CD4-positive, alpha-beta T cell treated with Interleukin-4 for 1 hour (primary cell): Measurements from ENCODE around the gene WDR33.

Experiments
- DNase-seq, 2 donors: peaks; one replicate each; pipeline ENCODE4 v3.0.0-alpha.2; 2020 to 2022

Gene WDR33

DNA sequence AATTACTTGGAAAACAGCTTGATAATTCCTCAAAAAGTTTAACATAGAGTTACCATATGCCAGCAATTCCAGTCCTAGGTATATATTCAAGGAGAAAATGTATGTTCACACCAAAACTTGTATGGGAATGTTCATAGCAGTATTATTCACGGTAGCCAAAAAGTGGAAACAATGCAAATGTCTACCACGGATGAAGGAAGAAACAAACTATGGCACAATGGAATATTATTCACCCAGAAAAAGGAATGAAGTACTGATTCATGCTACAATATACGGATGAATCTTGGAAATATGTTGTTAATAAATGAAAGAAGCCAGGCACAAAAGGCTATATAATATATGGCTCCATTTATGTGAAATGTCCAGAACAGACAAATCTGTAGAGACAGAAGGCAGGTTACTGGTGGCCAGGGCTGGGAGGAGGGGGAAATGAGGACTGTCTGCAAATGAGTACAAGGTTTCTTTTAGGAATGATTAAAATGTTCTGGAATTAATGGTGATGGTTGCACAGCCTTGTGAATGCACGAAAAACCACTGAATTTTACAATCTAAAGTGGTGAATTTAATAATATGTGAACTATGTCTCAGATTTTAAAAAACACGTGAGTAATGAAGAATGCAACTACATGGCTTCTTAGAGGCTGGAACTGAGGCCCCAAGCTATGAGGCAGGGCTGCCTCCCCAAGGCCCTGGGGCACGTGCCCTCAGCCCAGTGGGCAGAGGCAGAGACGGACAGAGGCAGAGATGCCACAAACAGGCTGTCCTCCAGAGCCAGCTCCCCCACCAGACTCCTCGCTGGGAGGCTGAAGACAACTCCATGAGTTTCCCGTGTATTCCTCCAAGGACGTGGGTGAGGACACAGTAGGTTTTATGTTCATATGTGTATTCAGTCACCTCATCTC lies 140.7 kb downstream of the WDR33 start:
- no peak for DNase-seq

DNA sequence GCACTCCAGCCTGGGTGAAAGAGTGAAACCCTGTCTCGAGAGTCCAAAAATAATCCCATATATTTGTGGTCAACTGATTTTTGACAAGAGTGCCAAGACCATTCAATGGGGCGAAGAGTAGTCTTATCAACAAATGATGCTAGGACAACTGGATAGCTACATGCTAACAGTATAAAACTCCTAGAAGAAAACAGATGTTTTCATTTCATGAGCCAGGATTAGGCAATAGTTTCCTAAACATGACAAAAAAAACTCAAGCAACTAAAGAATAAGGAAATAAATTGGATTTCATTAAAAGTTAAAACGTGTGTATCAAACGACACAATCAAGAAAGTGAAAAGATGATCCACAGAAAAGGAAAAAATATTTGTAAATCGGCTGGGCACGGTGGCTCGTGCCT lies 141.9 kb downstream of the WDR33 start:
- DNase-seq = no peak

DNA sequence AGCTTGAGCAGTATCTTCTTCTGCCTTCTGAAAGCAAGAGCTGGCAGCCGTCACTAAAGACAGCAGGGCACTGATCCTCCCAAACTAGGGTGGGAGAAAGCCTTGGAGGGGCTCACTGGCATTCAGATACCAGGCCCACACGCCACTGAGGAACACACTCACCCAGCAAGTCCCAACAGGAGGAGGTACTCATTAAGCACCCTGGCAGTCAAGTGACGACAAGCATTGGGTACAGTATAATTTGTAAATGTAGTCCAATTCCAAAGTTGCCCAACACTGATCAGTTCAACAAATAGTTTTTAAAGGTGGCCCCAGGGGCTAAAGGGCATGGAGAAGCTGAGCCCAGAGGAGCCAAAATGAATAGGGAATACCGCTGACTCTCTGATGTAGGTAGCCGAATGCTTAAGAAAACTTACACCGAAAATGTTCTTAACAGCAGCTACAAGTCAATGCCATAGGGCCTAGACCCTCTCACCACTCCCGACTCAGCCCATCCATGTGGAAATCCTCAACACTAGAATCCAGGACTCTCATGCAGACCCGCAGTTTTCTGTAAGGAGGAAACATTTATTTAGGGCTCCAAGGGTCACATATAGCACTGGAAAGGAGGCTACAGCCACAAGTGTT lies 145.6 kb downstream of the WDR33 start:
- no peak for DNase-seq

DNA sequence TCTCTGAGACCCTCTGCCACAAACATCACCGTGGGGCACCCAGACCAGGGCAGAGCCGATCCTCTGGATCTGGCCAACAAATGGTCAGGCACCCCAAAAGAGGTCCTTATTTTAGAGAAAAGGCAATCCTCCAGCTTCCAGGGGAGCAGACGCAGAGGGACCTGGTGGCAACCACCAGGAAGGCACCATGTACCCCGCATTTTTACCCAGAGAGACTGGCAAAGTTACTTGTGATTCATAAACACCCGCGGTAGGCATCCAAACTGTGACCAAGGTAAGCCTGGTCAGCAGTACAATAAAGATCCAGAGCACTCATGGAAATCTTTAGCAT lies 146.1 kb downstream of the WDR33 start:
- no peak for DNase-seq

DNA sequence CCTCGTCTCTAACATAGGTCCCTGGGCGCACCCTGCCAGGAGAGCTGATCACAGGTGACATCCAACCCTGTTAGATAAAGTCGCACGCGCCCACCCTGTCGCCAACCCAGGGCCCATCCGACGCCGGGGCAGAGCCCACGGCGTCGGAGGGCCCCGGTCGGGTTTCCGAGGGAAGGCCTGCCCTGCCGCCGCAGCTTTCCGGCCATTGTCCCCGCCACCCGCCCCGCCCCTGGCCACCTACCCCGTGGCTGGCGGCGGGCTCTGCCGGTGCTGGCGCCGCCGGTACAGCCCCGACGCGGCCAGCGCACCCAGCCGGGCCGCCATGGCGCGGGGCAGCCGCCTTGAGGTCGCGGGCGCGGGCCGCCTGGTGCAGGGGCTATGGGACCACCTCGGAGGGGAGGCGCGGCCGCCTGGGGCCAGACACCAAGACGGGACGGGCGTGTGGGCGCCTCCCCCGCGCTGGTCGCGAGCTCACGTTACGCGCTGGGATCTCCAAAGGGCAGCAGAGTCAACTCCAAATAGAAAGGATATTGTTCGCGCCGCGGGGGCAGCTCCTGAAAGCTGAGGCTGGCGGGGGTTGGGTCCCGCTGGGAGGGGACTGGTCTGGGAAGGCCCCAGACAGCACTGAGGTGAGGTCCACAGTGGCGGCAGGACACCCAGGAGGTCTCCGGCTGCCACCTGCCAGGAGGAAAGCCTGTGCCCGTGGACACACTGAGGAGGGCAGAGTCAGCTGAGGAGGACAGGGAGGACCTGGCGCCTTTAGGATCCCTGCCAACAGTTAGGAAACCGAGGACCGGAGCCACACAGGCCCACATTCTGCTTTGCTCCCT lies 146.7 kb downstream of the WDR33 start:
- no peak for DNase-seq

DNA sequence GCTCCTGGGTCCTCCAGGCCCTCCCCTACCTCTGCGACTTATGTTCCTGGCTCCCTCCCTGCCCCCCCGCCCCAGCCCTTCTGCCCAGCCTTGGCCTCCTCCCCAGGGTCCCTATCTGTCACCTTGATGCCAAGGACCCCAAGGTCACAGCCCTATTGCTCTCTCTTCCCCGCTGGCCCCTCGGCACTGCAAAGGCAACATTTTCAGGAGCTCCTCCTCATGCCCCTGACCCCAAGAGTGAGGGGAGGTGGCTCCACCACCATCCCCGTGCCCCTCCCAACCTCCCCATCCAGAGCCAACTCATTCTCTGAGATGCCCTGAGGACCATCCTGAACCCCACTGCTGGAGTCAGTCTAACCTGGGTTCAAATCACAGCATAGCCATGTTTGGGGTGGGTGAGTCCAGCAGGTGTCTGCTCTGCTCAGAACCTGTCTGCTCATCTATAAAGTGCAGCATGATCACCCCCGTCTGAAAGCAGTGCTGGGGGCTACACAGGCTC lies 147.4 kb downstream of the WDR33 start:
- no peak for DNase-seq

DNA sequence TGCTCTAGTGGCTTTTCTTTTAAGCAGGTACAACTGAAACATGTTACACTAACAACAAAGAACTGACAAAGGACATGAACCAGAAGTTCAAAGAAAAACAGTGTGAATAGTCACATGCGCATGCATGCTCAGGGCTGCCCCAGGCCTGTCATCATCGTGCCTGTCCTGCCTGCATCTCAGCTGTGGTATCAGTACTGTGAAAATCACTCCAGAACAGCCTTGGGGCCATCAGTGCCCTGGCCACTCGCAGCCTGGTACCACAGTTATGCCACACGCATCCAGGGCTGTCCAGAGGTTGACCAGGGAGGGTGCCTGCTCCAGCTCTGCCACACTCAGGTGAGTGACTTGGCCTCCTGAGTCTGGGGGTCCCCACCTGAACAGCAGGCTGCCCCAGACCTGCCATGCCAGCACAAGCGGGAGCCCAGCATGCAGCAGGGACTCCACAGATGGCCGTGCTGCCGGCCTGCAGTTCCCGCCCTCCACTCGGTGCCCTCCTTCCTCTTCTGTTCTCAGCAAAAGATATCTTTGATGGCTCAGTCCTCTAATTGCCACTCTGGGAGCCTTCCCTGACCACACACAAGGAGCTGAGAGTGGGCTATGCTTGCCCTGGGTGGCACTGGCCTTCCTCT lies 147.9 kb downstream of the WDR33 start:
- DNase-seq = no peak

DNA sequence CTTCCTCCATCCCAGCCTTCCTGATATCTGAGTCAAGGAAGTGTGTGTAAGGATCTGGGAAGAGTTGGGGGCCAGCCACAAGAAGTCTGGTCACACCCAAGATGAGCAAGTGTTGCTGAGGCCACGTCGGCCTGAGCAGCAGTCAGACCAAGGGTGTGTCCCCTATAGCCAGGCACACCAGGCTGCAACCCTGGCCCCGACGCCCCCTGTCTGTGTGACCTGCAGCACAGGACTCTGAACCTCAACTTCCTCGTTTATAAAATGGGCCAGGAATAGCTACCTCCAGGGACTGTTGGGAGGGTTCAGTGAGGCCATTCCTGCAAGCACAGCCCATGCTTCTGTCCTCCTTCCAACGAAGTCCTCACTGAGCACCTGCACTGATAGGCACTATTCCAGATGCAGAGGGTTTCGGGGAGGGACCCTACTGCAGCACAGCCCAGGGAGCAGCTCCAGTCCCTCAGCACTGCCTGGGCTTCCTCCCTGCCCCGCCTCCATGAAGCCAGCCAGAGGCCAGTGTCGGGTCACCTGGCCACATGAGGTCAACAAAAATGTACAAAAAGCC lies 148.9 kb downstream of the WDR33 start:
- DNase-seq = no peak

DNA sequence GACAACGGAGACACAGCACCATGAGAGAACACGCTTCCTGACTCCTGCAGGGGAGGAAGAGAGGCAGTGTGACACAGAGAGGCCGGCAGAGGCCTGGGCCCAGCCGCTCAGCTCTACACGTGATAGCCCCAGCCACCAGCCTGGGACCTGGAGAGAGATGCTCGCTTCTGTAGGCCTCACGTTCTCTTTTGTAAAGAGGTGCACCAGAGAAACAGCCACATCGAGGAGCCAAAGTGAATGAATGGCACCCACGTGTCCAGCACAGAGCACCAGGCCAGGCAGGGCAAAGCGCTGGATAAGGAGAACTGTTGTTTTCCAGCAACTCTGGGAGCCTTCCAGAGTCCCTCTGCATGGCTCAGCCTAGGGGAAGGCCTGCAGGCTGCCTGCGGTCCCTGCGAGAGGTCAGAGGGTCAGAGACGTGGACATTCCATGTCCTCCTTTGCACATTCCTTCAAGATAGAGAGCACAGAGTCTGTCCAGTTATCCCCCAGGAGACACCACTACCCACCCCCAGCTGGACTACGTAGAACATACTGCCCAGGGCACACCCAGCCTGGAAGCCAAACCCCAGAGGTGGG lies 149.8 kb downstream of the WDR33 start:
- no peak for DNase-seq

DNA sequence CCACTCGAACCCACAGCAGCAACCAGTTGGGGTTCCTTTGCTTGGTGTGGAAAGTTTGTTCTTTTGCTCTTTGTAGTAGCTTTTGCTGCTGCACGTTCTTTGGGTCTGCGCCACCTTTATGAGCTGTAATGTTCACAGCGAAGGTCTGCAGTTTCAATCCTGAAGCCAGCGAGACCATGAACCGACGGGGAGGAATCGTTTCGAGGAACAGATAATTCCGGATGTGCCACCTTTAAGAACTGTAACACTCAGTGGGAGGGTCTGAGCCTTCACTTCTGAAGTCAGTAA lies 150.7 kb downstream of the WDR33 start:
- no peak for DNase-seq

DNA sequence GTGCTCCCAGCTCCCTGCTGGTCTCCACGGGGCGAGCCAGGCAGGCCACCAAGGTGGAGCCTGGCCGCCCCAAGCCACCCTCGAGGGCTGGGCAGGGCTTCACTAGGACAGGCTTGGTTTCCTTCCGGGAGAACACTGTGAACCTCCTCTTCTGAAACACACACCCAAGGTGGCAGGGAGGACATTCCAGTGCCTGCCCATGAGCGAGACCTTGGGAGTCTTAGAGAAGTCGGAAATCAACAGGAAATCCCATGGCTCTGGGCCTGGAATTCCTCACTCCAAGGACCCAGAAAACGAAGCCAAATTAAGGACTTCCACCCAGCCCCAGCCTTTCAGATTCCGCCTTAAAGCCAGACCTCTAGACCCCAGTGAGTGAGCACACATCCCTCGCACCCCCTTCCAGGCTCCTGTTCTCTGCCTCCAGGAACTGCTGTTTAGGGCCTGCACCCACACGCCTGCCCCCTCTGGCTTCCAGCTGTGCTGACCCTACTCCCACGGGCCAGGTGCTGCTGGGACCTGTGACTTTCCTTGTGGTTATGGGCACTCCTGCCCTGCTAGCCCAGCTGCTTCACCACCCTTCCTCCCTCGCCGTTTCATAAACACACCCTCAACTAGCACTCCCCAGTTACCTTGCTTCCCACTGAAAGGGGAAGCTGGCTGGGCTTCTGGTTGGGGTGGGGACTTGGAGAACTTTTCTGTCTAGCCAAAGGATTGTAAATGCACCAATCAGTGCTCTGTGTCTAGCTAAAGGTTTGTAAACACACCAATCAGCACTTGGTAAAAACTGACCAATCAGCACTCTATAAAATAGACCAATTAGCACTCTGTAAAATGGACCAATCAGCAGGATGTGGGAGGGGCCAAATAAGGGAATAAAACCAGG lies 151.3 kb downstream of the WDR33 start:
- DNase-seq = no peak

DNA sequence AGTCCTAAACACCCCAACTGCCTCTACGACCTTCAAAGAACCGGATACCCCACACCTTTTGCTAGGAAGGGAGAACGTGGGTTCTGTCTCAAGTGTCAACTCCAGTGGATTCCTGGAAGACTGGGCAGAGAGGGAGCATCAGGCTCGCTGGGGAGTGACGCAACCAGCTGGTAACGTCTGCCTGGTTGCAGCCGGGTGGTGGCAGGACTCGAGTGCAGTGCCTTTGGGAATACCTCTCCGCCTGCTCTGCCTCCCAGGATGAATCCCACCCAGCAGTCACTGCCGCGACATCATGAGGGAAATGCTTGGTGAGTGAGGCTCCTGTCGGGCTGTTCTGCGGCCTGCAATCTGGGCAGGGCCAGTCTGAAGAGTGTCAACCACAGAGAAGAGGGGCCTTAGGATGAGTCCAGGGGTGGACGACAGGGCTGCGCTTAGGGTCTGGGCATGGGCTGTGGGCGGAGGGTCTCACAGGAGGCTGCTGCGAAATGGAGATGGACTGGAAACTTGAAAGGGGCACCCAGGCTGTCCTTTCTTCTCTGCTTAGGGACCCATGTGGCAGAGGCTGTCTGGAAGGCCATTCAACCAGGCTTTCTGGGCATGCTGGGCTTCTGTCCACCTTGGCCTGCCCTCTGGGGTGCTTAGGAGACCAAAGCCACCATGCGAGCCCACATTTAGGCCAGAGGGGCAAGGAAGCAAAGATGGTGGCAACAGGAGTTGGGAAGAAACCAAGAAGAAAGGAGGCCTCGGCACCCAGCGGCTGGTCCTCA lies 152.1 kb downstream of the WDR33 start:
- DNase-seq = no peak

DNA sequence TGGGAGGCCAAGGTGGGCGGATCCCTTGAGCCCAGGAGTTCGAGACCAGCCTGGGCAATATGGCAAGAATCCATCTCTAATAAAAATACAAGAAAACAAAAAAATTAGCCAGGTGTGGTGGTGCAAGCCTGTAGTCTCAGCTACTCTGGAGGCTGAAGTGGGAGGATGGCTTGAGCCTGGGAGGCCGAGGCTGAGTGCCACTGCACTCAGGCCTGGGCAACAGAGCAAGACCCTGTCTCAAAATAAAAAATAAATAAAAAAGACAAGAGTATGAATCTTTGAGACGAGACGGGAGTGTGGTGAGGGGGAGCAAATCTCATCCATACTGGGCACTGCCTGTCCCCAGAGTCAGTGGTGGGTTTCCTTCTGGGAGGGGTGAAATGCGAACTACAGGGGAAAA lies 152.8 kb downstream of the WDR33 start:
- DNase-seq = no peak

DNA sequence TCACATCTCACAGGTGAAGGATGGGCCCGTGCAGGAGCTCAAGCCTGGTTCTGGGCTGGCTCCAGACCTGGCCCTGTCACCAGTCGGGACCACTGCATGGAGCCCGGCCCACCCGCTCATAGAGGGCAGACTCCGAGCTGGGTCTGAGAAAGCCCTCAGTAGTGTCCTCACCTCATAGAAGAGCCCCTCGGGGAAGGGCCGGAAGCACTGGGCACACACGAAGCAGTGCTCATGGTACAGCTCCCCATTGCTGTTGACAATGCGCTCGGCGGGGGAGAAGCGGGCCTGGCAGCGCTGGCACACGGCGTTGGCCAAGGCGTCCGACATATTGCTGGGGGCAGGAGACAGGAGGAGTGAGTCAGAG lies 153.8 kb downstream of the WDR33 start:
- DNase-seq = no peak

DNA sequence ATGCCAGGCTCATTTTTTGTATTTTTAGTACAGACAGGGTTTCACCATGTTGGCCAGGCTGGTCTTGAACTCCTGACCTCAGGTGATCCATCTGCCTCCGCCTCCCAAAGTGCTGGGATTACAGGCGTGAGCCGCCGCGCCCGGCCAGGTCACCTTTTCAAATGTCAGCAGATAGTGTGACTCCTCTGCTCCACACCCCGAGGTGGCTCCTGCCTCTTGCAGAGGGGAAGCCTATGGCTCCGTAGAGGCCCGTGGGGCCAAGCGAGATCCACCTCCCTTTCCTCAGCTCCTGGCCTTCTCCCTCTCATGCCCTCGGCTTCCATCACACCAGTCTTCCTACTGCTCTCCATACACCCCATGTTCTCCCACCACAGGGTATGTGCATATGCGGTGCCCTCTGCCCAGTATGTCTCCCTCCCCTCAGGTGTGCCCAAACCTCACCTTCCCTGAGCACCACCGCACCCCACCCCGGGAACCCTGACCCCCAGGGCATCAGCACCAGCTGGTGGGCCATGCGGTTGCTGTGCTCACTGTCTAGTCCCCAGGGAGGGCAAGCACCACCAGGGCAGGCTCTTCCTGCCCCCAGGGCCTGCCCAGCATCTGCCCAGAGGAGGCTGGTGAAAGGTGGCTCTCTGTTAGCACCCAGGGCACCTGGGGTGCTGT lies 154.3 kb downstream of the WDR33 start:
- DNase-seq = no peak

DNA sequence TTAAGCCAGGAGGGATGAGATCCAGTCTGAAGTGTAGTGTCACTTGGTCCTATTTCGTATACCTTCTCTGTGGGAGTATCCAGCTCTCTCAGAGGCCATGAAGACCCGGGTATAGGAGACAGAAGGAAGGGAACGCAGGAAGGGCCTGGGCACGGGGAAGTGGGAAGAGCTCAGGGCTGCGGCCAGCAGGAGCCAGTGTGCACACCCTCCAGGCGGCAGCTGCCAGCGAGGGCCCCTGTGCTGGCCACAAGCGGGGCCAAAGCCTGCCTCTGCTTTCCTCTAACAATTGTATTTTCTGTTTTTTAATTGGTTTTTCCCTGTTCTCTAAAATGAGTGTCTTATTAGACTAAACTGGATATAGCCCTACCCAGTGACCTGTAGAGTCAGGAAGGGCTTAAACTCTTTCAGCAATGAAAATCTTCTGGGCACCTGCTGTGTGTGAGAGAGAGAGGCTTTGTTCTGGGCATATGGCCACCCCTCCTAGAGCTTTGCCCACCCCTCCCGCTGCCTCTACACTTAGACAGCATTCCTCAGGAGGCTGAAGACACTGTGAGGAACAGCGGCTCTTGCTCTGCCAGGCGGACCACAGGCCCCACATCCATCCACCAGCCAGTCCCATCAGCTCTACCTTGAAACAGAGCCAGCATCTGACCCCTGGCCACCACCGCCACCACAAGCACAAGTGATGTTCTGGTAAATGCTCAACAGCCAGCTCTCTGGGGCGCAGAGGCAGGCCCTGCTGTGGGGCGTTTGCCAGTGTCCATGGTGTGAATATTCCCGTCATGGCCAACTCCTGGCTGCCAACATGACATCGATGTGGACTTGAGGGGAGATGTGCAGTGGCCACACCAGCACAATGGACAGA lies 155.5 kb downstream of the WDR33 start:
- DNase-seq = no peak

DNA sequence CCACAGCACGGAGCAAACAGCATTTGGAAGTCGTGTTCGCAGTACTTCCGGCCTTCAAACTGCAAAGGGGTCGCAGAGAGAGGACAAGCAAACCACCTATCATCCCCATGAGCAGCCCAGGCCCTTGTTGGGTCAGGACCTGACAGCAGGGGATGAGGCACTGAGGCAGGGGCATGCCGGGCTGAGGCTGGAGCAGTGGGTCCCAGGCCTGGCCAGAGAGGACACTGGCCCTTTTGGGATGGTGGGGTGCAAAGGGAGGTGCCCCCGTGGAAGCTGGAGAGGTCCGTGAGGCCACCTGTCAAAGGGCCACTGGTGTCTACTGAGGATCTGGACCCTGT lies 156.2 kb downstream of the WDR33 start:
- no peak for DNase-seq

DNA sequence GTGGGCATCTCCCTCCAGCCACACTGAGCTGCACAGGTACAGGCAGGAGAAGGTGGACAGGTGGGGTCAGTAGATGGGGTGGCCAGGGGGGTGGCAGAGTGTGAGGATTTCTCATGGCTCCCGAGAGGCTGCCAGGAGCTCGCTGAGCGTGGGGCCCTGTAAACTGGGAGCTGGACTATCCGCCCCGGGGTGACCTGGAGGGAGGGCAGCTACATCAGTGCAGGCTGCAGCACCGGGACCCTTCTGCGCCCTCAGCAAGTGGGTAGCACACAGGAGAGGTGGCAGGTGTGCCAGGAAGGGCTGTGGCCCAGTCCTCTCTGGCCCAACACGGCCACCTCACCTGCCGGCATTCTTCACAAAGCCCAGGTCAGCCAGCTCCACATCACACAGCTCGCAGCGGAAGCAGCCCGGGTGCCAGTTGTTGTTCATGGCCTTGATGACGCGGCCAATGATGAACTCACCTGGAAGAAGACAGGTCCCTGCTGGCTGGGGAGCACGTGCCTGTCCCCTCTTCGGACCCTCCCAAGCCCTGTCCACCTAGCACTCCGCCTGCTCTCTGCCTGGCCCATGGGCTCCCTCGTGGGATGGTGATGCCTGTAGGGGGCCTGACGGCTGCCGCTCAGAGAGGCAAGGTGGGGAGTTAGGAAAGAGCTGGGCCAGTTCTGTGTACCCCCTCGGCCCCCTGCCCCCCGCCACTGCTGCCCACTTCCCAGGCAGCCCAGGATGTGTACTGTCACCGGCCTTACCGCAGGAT lies 156.7 kb downstream of the WDR33 start:
- DNase-seq = no peak
